HL-60 (cell line): ENCODE measurements around the gene MAP1B.

ENCODE experiments used
- DNase-seq, 2 experiments: peaks; one replicate each; pipeline ENCODE4 v3.0.0-alpha.2; 2010 to 2020; ENCODE audit warnings: low read depth in 1 of 2, low spot score in 1 of 2
- H3K27ac ChIP-seq: fragments of 250-450 bp; sonication (Bioruptor Pico); replicated peaks from 2 replicates; pipeline ENCODE4 v1.5.1; 2020; ENCODE audit warnings: mild to moderate bottlenecking, moderate library complexity
- H3K27me3 ChIP-seq: fragments of 250-450 bp; sonication (Bioruptor Pico); 2 replicates; pipeline ENCODE4 v1.5.1; 2021; ENCODE audit warnings: mild to moderate bottlenecking, moderate library complexity; ENCODE audit not compliant: insufficient read depth, poor library complexity, severe bottlenecking
- H3K4me3 ChIP-seq: replicated peaks from 2 replicates; pipeline ENCODE4 v1.5.1; 2011; ENCODE audit warnings: mild to moderate bottlenecking, control low read depth, low read length; ENCODE audit not compliant: insufficient read depth
- GABPA ChIP-seq: IDR thresholded peaks from 2 replicates; pipeline ENCODE4 v1.6.1; 2012; ENCODE audit warnings: low read depth
- POLR2AphosphoS5 ChIP-seq: IDR thresholded peaks from 2 replicates; pipeline ENCODE4 v1.6.1; 2012; ENCODE audit warnings: low read depth
- SPI1 ChIP-seq: IDR thresholded peaks from 2 replicates; pipeline ENCODE4 v1.6.1; 2012; ENCODE audit warnings: low read depth, mild to moderate bottlenecking, borderline replicate concordance
- TF ChIP-seq, protein P1 (sequence below): IDR thresholded peaks from 2 replicates; pipeline ENCODE4 v1.6.1; 2012; ENCODE audit warnings: low read depth; ENCODE audit not compliant: insufficient replicate concordance
- TF ChIP-seq, protein P2 (sequence below): IDR thresholded peaks from one replicate; pipeline ENCODE4 v1.5.1; 2011; ENCODE audit warnings: low read length, control low read depth, inconsistent platforms; ENCODE audit not compliant: insufficient read depth

The MAP1B gene

DNA sequence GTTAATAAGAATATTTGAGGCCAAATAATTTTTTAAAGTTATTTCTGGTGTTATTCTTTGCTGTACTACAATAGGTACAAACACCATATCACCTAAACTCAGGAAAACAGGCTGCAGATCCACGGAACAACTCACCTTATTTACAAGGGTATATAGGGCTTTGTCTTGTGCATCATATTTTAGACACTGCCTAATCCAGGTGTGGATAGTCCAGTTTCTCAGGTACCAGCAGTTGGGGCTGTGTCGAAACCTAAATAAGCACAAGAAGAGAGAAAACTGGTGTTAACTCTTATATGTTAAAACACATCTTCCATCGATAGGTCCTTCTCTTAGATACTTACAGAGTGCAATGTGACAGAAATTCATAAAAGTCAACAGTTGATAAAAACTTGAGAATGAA lies 130.6 kb downstream of the MAP1B start:
- no peaks in the 10 kb centered on the region for H3K27me3 ChIP-seq
- TF ChIP-seq SPI1, result no peak
- TF ChIP-seq, protein P1, sequence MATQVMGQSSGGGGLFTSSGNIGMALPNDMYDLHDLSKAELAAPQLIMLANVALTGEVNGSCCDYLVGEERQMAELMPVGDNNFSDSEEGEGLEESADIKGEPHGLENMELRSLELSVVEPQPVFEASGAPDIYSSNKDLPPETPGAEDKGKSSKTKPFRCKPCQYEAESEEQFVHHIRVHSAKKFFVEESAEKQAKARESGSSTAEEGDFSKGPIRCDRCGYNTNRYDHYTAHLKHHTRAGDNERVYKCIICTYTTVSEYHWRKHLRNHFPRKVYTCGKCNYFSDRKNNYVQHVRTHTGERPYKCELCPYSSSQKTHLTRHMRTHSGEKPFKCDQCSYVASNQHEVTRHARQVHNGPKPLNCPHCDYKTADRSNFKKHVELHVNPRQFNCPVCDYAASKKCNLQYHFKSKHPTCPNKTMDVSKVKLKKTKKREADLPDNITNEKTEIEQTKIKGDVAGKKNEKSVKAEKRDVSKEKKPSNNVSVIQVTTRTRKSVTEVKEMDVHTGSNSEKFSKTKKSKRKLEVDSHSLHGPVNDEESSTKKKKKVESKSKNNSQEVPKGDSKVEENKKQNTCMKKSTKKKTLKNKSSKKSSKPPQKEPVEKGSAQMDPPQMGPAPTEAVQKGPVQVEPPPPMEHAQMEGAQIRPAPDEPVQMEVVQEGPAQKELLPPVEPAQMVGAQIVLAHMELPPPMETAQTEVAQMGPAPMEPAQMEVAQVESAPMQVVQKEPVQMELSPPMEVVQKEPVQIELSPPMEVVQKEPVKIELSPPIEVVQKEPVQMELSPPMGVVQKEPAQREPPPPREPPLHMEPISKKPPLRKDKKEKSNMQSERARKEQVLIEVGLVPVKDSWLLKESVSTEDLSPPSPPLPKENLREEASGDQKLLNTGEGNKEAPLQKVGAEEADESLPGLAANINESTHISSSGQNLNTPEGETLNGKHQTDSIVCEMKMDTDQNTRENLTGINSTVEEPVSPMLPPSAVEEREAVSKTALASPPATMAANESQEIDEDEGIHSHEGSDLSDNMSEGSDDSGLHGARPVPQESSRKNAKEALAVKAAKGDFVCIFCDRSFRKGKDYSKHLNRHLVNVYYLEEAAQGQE, result no peak
- no peak for TF ChIP-seq GABPA
- TF ChIP-seq, protein P2, sequence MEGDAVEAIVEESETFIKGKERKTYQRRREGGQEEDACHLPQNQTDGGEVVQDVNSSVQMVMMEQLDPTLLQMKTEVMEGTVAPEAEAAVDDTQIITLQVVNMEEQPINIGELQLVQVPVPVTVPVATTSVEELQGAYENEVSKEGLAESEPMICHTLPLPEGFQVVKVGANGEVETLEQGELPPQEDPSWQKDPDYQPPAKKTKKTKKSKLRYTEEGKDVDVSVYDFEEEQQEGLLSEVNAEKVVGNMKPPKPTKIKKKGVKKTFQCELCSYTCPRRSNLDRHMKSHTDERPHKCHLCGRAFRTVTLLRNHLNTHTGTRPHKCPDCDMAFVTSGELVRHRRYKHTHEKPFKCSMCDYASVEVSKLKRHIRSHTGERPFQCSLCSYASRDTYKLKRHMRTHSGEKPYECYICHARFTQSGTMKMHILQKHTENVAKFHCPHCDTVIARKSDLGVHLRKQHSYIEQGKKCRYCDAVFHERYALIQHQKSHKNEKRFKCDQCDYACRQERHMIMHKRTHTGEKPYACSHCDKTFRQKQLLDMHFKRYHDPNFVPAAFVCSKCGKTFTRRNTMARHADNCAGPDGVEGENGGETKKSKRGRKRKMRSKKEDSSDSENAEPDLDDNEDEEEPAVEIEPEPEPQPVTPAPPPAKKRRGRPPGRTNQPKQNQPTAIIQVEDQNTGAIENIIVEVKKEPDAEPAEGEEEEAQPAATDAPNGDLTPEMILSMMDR, result no peak
- no peak for TF ChIP-seq POLR2AphosphoS5
- H3K27ac ChIP-seq, result no peak overlapping the region
- H3K4me3 ChIP-seq, result no peak overlapping the region
- no peak for DNase-seq

DNA sequence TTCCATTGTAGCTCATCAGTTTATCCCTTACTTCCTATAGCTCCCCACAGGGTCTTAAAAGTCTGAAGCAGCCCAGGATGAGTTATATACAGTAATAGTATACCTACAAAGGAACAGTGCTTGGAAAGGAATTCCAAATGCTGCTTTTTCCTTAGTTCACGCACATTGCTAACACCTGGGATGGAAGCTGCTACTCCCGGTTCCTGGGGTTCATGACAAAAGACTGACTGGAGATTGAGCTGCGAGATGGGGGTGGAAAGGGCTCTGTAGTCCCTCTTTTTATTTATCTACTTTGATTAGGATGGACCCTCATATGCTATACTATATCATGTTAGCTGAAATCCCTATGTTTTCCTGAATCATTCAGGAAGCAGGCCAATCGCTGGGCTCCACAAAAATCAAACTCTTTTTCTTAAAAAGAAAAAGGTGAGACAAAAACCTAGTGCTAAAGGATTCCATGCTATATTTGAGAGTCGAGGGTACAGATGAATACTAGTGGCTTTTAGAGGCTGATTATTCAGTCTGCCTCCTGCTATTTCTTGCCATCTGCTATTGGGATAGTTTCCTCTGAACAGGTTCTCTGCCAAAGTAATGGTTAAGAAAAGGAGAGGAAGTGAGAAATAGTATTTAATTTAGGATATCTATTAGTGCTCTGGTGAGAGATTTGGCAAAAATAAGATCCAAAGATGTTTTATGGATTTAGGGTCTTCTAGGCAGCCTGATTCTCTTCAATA lies 131.6 kb downstream of the MAP1B start:
- DNase-seq, result no peak
- no peaks in the 10 kb centered on the region for H3K27me3 ChIP-seq
- H3K4me3 ChIP-seq, result no peak overlapping the region
- no peak for TF ChIP-seq POLR2AphosphoS5
- H3K27ac ChIP-seq, result no peak overlapping the region

DNA sequence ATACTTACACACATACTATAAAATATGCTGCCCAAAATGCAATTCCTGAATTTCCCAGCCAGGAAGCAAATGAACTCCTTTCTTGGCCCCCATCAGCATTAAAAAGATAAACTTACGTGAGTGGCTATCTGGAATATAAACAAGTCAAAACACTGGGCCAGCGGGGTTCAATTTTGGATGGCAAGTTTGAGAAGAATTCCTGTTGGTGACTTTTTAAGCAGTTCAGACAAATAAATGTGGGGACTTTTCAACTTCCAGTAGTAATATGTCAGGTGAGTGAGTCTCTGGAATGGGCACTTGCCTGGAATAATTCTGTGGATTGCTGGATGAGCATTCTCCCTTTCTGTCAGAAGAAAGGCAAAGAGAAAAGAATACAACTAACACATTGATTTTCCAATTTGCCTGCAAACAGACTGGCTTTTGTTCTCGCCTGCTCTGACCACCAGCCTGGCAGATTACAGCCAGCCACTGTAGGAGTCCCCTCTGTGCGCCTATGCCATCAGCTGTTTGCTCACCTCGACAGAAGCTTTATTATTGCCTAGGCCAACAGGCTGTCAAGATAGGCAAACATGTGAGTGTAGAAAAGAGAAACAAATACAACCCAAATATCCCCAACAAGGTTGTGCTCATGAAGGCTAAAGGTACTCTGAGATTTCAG lies 134.2 kb downstream of the MAP1B start:
- TF ChIP-seq, protein P2, result no peak
- TF ChIP-seq GABPA, result no peak
- H3K4me3 ChIP-seq, result no peak overlapping the region
- no peaks in the 10 kb centered on the region for H3K27me3 ChIP-seq
- DNase-seq, result no peak
- H3K27ac ChIP-seq, result no peak overlapping the region

DNA sequence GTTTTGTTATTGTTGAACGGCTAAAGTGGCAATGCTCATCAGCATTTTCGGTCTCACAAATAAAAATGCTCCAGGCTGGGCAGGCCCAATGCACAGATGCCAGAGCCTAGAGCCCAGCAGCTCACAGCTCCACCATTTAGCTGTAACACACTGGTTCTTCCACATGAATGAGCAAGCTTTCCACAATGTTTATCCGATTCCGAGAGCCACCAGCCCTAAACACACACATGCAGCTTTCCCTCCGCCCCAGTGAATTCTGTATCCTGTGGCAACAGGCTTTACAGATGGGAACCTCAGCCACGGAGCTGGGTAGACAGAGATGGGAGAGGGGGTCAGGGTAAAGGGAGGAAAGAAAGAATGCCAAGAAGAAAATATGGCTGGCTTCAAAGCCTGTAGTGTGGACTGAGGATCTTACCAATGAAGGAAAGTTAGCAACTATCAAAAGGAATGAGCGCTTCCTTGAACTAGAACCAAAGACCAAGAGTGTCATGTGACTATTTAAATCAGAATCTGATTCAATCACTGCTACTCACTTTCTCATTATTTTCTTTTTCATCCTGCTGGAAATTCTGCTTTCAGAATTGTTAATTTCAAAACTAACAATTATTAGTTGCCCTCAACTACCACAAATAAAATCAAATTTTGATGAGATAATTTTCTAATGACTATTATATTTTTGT lies 135.7 kb downstream of the MAP1B start:
- Histone ChIP-seq H3K27me3 (no peaks in the 10 kb centered on the region), H3K27ac (no peak overlapping the region), H3K4me3 (no peak overlapping the region)
- TF ChIP-seq GABPA, result no peak
- TF ChIP-seq SPI1, result no peak
- TF ChIP-seq POLR2AphosphoS5, result no peak
- TF ChIP-seq, protein P1, result no peak
- TF ChIP-seq, protein P2, result no peak
- DNase-seq, result no peak
